DOHH2 (cell line): ENCODE data around the gene ABR.

ENCODE experiments used
- EZH2phosphoT487 ChIP-seq: fragments of 200-600 bp; sonication (generic); IDR thresholded peaks from 2 replicates; pipeline ENCODE4 v1.6.1; 2017; ENCODE audit warnings: borderline replicate concordance, mild to moderate bottlenecking, antibody characterized with exemption, low read length, moderate library complexity, mixed read lengths
- TF ChIP-seq, protein P1 (sequence below): fragments of 200-600 bp; sonication (generic); IDR thresholded peaks from one replicate; pipeline ENCODE4 v1.5.1; 2014; ENCODE audit warnings: antibody characterized with exemption, mild to moderate bottlenecking, low read depth, low read length; ENCODE audit not compliant: poor library complexity, severe bottlenecking

DNA sequence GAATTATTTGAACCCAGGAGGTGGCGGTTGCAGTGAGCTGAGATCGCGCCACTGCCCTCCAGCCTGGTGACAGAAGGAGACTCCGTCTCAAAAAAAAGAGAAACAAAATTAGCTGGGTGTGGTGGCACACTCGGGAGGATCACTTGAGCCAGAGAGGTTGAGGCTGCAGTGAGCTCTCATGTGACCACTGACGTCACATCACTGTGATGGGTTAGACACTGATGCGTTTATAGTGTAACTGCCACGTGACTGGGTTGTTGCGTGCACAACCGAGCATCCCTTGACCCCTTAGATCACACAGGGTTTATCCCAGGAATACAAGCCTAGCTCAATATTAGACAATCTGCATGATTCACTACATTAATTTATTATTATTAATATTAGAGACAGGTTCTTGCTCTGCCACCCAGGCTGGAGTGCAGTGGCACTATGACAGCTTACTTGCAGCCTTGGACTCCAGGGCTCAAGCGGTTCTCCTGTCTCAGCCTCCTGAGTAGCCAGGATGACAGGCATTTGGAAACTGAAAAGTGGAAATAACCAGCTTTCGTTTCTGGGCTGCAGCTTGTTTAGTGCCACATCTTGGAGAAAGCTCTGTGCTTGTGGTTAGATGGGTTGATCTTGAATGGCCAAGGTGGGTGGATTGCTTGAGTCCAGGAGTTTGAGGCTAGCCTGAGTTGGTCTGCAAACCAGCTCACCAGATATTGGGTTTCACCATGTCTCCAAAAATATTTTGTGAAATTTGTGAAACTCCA lies 26.4 kb upstream of the ABR start:
- TF ChIP-seq, protein P1, sequence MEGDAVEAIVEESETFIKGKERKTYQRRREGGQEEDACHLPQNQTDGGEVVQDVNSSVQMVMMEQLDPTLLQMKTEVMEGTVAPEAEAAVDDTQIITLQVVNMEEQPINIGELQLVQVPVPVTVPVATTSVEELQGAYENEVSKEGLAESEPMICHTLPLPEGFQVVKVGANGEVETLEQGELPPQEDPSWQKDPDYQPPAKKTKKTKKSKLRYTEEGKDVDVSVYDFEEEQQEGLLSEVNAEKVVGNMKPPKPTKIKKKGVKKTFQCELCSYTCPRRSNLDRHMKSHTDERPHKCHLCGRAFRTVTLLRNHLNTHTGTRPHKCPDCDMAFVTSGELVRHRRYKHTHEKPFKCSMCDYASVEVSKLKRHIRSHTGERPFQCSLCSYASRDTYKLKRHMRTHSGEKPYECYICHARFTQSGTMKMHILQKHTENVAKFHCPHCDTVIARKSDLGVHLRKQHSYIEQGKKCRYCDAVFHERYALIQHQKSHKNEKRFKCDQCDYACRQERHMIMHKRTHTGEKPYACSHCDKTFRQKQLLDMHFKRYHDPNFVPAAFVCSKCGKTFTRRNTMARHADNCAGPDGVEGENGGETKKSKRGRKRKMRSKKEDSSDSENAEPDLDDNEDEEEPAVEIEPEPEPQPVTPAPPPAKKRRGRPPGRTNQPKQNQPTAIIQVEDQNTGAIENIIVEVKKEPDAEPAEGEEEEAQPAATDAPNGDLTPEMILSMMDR: no peak
- TF ChIP-seq EZH2phosphoT487: no peak
